EH (cell line): ENCODE data around the gene ABI2.

Experiments
- DNase-seq: peaks from one replicate; pipeline ENCODE4 v3.0.0-alpha.2; 2015; ENCODE audit warnings: low read depth

Gene ABI2

DNA sequence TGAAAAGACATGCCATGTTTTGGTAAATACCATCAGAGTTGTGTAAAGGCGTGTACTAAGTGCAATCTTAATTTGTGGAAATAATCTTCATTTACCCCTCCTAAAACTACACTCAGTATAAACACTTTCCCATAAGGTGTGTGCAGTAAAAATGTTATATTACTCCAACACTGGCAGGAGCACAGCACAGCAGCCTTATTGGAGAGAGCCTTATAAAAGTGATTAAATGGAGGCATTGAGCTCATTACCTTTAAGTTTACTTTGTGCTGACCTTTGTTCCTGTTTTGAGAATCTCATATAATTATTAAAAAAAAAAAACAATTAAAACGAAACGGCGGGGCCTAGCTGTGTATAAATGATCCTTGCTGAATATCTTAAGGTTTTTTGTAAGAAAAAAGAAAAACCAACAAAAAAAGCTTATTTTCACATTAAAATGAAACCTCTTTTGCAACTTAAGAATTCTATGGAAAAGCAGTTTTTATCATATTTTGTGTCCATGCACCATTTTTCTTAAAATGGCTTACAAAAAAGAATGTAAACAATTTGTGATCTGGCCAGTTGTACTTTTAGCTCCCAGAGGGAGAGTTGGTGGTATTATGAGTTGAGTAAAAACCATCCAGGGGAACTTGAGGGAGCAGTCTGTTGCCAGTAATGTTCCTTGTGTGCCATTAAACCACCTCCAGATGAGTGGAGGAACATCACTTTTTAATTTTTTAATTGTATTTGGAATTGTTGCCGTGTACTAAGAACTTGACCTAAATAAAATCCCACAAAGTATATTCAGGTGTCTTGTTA is 103.4 kb downstream of the ABI2 start:
- no peak for DNase-seq

DNA sequence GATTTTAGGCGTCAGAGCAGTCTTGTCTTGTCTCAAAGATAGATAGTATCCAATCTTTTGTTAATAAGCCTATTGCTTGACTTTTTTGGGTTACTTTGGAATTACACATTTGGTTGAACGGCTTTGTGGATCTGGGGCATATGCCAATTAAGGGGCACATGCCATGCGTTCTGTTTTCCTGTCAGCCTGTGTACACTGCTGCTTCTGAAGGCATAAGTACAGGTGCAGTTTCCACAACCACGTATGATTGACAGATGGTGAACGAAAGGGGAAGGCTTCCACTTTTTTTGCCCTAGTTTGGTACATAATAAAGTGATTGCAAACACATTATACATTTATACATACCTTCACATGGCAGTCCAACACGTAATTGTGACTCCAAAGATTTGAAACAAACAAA is 104.6 kb downstream of the ABI2 start:
- no peak for DNase-seq

DNA sequence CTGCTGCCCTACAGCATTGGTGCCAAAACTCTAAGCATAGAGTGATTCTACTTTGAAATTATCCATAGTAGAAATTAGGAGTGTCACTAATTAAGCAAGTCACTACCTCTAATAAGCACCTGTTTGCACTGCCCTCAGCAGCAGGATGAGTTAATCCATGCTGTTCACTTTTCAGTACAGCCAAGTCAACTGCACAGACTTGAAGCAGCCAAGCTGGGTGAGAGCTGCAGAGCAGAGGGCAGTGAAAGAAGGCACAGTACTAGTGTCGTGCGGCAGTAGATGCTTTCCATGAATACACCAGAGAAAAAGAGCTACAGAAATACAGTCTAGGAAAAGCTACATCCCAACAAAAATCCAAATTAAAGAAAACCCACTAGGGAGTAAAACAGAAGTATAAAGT is 108.3 kb downstream of the ABI2 start:
- DNase-seq, result no peak

DNA sequence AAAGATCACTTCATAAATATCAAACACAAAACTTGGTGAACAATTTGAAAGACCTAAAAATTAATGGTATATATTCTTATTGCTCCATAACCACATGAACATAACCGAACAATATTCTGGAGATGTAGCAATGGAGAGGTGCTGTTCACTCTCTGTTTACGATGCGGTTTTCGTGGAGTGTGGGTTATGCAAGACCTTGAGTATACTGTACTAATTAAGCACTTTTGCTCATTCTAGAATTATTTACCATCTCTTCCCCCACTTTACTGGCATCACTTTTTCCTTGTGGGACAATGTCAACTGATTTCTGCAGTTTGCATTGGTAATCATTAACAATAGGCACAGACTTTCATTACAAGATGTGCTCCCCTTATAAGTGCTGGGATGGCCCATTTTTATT is 109.3 kb downstream of the ABI2 start:
- peak; percentile 31 for DNase-seq

DNA sequence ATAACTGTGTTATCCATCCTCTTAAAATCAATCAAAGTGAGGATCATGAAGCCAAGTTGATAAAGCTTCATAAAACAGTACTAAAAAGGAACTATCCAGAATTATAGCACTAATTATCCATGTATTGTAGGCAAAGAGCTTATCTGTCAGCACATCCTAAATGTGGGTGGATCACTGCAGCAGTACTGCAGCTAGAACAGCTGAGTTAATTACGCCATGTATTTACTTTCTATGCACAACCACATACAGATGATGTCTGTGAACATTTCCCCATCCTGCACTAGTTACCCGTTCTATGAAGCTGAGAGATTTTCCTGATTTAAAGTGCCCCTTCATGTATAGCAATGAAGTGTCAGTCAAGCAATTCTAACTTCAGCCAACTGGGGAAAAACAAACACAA is 110.3 kb downstream of the ABI2 start:
- no peak for DNase-seq

DNA sequence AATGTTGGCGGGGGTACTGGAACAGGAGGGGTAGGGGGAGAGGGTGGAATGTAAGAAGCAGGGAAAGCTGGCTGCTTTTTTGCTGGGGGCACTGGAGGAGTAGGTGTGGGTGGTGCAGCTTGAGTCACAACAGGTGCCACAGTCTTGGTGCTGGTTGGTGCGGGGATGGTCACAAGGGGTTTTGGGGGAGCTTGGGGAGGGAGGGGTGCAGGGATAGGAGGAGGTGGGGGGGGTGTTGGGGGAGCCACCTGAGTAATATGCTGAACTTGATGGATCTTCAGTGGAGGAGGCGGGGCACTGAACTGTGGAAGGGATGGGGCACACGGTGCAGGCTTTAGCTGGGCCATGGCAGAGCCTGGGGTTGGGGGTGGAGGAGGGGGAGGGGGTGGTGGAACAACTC is 112.5 kb downstream of the ABI2 start:
- no peak for DNase-seq

DNA sequence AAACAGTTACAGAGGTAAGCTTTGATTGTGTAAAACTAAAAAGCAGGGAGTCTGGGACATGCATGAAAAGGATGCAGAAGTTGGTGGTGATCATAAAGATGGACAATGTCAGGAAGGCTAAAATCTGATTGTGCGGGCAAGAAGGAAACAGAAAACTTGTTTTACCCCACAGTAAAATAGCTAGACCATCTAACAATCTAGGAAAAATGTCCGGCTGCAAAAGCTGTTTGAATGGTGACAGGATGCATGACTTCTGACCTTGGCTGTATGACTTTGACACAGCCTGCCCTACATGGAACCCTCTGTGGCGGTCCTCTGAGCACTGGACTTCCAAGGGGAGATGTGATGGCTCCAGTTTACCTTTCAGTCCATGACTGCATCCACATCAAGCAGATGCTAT is 113.3 kb downstream of the ABI2 start:
- DNase-seq, result no peak

DNA sequence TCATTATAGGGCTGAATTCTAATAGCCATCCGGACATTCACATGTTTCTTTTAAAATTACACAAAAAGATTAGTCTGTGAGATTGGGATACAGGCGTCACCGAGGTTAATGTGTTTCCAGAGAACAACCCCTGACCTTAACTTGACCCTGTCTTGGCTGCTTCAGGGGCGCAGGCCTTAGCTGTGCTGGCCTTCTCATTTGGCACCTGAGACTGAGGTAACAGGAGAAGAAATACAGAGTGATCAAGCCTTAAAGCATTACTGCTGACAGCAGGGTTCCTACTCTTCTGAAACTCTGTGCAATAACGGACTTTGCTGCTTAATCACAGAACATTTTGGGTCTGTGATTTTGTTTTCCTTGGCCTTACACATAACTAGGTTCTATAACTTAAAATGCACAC is 114.3 kb downstream of the ABI2 start:
- DNase-seq, result no peak

DNA sequence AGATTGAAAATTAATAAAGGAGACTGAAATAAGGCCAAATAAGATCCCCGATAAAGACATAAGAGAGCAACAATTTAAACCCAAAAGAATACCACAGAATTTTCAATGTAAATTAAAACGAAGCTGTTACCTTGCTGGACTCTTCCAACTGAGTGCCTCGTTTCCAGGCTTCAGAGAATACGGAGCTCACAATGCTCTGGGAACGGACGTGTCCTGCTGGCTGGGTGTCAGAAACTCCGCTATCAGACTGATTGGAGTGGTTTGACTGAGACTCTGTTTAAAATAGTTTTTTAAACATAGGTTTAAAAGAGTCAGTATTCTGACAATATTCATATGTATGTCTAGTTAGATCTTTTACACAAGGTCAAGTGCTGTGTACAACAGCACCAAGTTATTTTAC is 116.5 kb downstream of the ABI2 start:
- no peak for DNase-seq

DNA sequence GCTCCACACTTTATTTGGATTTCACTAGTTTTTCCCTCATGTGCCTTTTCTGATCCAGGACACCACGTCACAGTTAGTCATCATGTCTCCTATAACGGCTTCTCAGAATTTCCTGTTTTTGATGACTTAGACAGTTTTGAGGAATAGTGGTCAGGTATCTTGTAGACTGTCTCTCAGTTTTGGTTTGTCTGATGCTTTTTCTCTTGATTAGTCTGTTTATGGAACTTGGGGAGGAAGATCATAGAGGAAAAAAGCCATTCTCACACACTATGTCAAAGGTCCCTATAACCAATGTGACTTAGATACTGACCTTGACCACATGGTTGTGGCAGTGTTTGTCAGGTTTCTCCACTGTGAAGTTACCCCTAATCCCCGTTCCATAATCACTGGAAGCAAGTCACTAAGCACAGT is 117.9 kb downstream of the ABI2 start:
- DNase-seq, result peak; percentile 80

DNA sequence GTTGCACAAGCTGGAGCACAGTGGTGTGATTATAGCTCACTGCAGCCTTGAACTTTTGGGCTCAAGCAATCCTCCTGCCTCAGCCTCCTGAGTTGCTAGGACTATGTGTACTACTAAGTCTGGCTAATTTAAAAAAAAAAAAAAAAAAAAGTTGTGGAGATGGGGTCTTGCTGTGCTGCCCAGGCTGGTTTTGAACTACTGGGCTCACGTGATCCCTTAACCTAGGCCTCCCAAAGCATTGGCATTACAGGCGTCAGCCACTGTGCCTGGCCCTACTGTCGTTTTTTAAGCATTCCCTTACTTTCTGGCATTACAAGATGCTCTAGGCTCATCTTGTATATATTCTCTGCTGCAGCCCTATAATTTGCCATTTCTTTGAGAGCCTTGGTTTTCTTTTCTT is 118.6 kb downstream of the ABI2 start:
- DNase-seq, result no peak

DNA sequence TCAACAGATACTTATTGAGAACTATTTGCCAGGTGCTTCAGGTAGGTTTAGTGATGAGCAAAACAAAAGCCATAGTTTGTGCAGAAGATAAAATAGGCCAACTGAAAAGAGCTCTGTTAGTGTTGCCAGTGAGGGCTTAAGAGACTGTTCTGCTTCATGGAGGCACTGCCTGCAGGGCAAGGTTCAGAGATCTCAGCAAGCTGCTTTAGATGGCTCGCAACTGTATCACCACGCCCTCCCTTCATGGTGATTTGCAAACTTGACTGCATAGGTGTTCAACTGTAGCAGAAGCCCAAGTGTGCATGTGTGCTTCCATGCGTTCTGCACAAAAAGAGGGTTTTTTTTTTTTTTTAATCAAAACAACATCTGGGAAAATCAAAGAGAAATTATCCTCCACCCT is 122.4 kb downstream of the ABI2 start:
- no peak for DNase-seq

DNA sequence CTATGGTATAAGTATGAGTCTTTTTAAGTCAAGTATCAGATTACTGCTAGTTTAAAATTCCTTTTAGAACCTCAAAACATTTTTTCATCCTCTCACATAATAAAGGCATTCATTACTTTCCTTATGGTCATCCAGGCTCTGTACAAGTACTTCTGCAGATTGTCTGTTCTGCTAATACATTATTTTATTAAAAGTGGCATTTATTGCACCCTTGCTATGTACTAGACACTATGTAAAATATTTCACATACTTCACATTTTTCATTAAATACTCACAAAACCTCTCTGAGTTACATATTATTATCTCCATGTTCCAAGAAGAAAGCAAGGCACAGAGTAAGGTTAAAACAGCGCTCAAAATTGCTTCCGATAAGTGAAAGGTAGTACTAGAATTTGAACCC is 122.8 kb downstream of the ABI2 start:
- DNase-seq, result peak; percentile 90

DNA sequence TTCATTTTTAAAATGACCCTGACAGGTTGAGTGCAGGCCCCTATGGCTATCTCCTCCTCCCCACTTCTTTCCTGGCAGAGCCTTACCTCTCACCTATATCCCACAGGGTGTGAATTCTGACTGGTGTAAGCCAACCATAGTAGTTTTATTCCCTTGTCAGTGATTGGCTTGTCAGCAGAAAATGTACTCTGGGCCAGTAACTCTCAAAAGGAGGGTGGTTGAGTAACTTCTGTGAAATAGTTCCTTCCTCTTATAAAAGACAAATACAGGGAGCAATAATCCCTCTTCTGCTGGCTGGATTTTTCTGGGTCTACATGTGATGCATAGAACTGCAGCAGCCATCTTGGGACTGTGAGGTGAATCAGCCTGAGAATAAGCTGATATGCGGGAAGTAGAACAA is 123.5 kb downstream of the ABI2 start:
- peak; percentile 31 for DNase-seq

DNA sequence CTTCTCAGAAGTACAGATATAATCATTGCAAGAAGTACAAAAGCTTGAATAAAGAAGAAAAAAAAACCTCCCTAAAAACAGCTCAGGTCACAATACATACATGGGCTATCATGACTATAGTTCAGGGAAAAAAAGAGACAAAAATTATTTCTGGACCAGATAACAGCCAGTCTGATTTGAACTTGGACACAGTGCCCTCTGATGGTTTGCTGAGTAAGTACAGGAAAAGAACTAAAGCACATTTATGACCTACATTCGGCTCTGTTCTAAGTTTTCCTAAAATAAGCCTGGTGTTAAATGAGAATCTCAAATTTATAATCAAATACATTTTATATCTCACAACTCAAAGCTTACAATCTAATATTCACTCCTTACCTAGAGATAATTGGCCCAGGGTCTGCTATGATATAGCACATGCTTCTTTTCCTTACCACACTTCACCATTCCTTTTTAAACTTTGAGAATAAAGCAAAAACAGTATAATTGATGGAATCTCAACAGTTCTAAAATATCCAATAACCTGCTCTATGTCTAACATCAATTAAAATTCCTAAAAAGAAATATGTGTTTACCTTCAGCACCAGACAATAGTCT is 125.8 kb downstream of the ABI2 start:
- DNase-seq, result peak; percentile 69

DNA sequence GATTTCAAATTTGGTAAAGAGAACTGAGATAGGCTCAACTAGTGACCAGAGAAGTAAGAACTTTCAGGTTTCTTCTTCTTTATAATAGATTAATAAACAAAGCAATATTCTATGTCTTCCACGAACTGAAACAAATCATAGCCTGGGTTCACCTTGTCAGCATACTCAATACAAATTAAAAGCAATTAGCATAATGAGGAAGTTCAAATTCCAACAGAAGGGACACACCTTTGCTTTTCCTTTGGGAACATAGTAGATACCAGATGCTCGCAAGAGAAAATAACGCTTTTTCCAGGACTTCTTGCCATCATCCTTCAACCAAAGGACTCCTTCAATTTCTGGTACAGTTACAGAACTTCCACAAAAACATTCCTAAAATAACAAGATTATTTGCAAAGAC is 127.0 kb downstream of the ABI2 start:
- DNase-seq, result no peak

DNA sequence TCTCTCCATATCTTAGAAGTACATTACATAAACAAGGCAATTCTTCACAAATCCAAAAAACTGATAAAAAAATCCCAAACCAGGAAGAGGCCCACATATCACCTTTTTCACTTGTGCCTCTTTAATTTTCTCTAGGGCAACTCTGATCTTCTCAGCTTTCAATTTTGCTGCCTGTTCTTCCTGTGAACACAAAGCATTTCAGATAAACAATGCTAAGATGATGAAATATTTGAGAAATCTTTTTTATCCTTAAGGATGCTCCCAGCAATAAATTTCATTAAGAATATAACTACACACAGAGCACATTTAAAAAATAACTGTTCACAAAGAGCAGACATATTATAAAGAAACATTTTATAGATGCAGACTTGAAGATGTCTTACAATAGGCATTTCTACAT is 133.6 kb downstream of the ABI2 start:
- DNase-seq, result no peak

DNA sequence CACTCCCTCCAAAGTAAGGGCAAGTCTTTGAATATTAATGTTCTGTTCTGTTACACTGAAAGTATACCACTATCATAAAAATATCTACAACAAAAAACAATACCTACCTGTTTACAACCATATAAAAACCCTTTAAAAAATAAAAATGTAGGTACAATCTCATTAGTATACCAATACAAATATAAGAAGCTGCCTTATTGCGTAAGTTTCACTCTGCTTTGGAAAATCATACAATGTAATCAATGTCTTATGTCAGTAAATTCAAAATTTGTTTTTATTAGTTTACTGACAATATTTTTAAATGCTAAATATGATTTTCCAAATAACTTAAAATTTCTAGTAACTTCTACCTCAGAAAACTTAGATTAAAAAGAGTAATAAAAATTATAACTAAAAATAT is 134.1 kb downstream of the ABI2 start:
- no peak for DNase-seq

DNA sequence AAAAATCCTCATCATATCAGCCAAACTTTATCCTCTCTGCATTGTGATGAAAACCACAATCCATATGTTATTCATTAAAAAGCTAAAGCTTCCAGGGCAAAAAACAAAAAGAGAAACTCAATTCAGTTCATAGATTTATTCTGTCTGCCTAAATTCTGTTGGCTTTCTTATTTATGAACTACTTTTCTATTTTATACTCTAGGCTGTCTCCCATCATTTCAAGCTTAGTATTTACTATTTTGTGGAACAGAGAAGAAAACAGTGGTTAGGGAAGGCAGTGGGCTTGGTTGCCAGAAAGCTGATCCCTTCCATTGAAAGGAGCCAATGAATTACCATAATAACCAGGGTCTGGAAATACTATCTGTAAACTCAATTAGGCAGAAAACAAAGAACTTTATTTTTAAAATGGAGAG is 135.1 kb downstream of the ABI2 start:
- peak; percentile 41 for DNase-seq

DNA sequence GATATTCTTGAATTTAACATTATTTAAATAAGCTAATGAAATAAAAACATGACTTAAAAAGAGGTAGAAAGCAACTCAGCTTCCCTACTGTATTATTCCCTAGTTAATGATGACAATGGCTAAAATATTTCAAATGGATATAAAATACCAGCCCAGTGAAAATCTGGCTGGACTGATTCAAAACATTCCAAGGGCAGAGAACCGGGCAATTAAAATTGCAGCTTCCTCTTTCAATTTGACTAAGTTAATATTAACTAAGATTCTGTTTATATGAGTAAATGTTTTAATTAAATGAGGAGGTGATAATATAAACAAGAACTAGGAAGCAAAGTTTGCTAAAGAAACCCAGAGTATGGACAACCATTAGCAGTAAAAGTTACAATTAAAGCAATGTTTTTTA is 141.4 kb downstream of the ABI2 start:
- DNase-seq, result peak; percentile 36

DNA sequence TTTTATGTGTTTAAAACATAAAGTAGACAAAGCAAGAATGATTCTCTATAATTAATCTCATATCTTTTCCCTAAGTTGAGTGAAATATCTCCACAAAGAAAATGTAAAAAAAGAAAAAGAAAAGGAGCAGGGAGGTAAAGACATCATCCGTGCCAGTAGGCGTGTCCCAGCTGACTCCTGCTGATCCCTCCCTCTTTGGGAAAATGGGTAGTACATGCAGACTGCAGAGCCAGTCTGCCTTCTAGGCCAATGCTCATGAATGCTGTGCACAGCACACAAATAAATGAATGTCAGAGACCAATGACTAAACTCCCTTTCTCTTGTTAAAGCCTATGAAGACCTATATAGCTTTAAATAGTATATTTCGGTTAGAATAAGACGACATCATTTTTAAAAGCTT is 142.2 kb downstream of the ABI2 start:
- DNase-seq, result no peak

DNA sequence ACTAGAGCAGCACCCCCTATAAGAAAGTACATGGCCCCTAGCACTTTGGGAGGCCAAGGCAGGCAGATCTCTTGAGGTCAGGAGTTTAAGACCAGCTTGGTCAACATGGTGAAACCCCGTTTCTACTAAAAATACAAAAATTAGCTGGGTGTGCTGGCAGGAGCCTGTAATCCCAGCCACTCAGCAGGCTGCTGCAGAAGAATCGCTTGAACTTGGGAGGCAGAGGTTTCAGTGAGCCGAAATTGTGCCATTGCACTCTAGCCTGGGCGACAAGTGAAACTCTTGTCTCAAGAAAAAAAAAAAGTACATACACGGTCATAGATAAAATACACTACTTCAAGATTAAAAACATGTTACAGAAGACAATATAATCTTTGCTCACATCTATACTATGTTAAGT is 143.1 kb downstream of the ABI2 start:
- no peak for DNase-seq

DNA sequence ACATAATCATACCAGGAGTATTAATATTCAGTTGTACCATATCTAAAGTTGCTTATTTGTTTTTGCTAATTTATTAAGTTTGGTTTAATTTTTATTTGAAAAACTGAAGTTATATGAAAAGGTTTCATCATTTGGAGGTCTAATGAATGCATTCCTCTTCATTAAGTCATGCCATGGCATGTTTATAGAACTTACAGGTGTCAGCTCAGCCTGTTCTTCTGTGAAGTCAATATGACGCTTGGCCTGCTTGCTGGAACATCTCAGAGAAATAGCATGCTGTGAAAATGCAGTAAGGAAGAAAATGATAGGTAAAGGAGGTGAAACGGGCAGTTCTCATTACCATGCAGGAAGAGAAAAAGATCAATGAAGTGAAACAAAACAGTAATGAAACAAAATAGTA is 148.7 kb downstream of the ABI2 start:
- no peak for DNase-seq

DNA sequence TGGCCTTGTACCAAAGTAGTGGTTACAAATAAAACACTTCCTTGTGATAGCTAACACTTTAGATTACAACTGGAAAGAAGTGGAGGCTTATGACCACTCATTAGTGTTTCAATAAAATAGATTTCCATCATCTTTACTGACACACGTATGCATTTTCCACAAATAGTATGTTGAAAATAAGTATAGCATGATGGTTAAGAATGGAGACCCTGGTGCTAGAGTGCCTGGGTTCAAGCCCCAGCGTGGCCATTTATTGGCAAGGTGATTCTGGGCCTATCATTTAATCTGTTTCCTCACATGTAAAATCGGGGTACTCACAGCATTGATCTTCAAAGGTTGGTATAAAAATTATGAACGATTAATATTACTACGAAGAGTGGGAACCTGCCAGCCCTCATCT is 152.4 kb downstream of the ABI2 start:
- DNase-seq, result no peak
